ENCODE measurements around the gene KCP. TPM values are rescaled to one million over a fixed set of nuclear protein-coding genes. Genes with fewer than 3 reads are reported as not detected.
A peak's percentile ranks its signal among the peaks of the same experiment; 100 is the strongest.

The KCP gene
- polyA plus RNA-seq, 1 of the 3 experiments (the other 2 are of a cell fraction): not detected

- H3K27me3 ChIP-seq (ENCODE audit: insufficient read depth): peaks cover 54% of the 10 kb centered on the region
Measured at GRCh38 chr7:128919881-128920799, 9.6 kb upstream of the KCP start.

More at GRCh38 chr7:128919881-128920799, 9.6 kb upstream of the KCP start:
- Histone ChIP-seq H3K4me3 (ENCODE audit: low read depth in 2 of 2, low read length in 1 of 2) (no peak overlapping the region), H3K9me3 (no peaks in the 10 kb centered on the region), H4K20me1 (ENCODE audit: insufficient read depth) (no peaks in the 10 kb centered on the region), H3F3A (replicated peaks; ENCODE audit: insufficient read depth) (no peaks in the 10 kb centered on the region), H2AFZ (ENCODE audit: low read depth) (no peak overlapping the region), H3K36me3 (replicated peaks in 1 of 2; ENCODE audit: control insufficient read depth in 1 of 2, insufficient read depth in 2 of 2, low read length in 1 of 2) (no peaks in the 10 kb centered on the region), H3K9ac (no peak overlapping the region), H3K4me2 (no peak overlapping the region), H3K4me1 (ENCODE audit: control insufficient read depth in 1 of 2, insufficient read depth in 2 of 2, low read depth in 1 of 2, low read length in 1 of 2) (peaks cover 0 to 5% of the 10 kb centered on the region in 2 experiments; a peak in 1 of 4 replicates), H3K9me2 (no peaks in the 10 kb centered on the region), H3K27ac (ENCODE audit: low read depth in 2 of 2, low read length in 1 of 2) (no peak overlapping the region), H3K79me2 (ENCODE audit: insufficient read depth) (no peaks in the 10 kb centered on the region)
- 66% methylated on average over 14 of the region's 14 CpGs for WGBS (ENCODE audit: low lambda C conversion rate)
- TF ChIP-seq YY1 (IDR thresholded peaks at IDR 0.05; ENCODE audit: low read depth) (no peak), RXRA (IDR thresholded peaks at IDR 0.05; ENCODE audit: borderline replicate concordance, low read depth) (no peak), JUND (IDR thresholded peaks at IDR 0.05) (no peak), GABPA (IDR thresholded peaks at IDR 0.05; ENCODE audit: low read depth) (no peak), USF2 (IDR thresholded peaks at IDR 0.05; ENCODE audit: borderline replicate concordance, low read depth, low read length) (no peak), MEF2A (IDR thresholded peaks at IDR 0.05; ENCODE audit: borderline replicate concordance, low read depth) (no peak), FOSL2 (IDR thresholded peaks at IDR 0.05; ENCODE audit: borderline replicate concordance, low read depth) (no peak), EZH2phosphoT487 (IDR thresholded peaks at IDR 0.05; ENCODE audit: borderline replicate concordance, low read depth) (no peak), RCOR1 (IDR thresholded peaks at IDR 0.05; ENCODE audit: low read length) (no peak), REST (IDR thresholded peaks at IDR 0.05; ENCODE audit: low read depth, low read length) (no peak), RFX5 (IDR thresholded peaks at IDR 0.05; ENCODE audit: low read length) (no peak), FOXJ3 (CRISPR knock-in tag; IDR thresholded peaks at IDR 0.05) (no peak)
- TF ChIP-seq, protein P1, sequence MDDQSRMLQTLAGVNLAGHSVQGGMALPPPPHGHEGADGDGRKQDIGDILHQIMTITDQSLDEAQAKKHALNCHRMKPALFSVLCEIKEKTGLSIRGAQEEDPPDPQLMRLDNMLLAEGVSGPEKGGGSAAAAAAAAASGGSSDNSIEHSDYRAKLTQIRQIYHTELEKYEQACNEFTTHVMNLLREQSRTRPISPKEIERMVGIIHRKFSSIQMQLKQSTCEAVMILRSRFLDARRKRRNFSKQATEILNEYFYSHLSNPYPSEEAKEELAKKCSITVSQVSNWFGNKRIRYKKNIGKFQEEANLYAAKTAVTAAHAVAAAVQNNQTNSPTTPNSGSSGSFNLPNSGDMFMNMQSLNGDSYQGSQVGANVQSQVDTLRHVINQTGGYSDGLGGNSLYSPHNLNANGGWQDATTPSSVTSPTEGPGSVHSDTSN (IDR thresholded peaks at IDR 0.05): no peak
- TF ChIP-seq, protein P2, sequence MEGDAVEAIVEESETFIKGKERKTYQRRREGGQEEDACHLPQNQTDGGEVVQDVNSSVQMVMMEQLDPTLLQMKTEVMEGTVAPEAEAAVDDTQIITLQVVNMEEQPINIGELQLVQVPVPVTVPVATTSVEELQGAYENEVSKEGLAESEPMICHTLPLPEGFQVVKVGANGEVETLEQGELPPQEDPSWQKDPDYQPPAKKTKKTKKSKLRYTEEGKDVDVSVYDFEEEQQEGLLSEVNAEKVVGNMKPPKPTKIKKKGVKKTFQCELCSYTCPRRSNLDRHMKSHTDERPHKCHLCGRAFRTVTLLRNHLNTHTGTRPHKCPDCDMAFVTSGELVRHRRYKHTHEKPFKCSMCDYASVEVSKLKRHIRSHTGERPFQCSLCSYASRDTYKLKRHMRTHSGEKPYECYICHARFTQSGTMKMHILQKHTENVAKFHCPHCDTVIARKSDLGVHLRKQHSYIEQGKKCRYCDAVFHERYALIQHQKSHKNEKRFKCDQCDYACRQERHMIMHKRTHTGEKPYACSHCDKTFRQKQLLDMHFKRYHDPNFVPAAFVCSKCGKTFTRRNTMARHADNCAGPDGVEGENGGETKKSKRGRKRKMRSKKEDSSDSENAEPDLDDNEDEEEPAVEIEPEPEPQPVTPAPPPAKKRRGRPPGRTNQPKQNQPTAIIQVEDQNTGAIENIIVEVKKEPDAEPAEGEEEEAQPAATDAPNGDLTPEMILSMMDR (IDR thresholded peaks at IDR 0.05): no peak
- DNase-seq: peak; percentile 25
- ChIA-PET POLR2A (no interaction called here), CTCF (interaction anchor here (1.0 to 3.7 kb wide), 6 partner anchors 9 to 171 kb away, joined by 3 to 16 read pairs (median 6); no protein-coding TSS in a partner anchor)

Measured in SK-N-SH (cell line).